ENCODE results near the gene PHLDA2. TPM values are rescaled to one million over a fixed set of nuclear protein-coding genes. Genes with fewer than 3 reads are reported as not detected.

The PHLDA2 gene
- total and polyA plus RNA-seq, 9 of the 15 experiments (the other 6 are each of a cell fraction or from before 2014, with no cell fraction given), result 0.43 to 42.4 (median 4.7) TPM

GRCh38 chr11:2976294-2977063 lies 47.3 kb upstream of the PHLDA2 start:
- H4K20me1 ChIP-seq (replicated peaks; ENCODE audit: control insufficient read depth, insufficient read depth, low read length), result peaks cover 14% of the 10 kb centered on the region
- intact Hi-C loops (cut with micrococcal nuclease) (no loop called here), in situ Hi-C loops (cut with MboI) (no loop called here)
- no peak overlapping the region for H2AFZ ChIP-seq (ENCODE audit: low read depth, low read length)
- no peak overlapping the region for H3K27ac ChIP-seq (ENCODE audit: extremely low read depth, low read depth, low read length)
- DNase-seq (ENCODE audit: extremely low read depth in 1 of 4, low spot score in 3 of 4), result no peak
- POLR2A ChIA-PET, result interaction anchor here (0.6 to 2.0 kb wide), 5 partner anchors 12 to 70 kb away, joined by 3 to 10 read pairs (median 5); partner anchors contain the start of gene NAP1L4
- H3K4me3 ChIP-seq, result no peak overlapping the region
- peaks cover 93% of the 10 kb centered on the region for H3K36me3 ChIP-seq (ENCODE audit: control insufficient read depth, insufficient read depth, low read length)
- H3K4me1 ChIP-seq (replicated peaks in 1 of 2; ENCODE audit: control insufficient read depth in 2 of 2, insufficient read depth in 2 of 2, low read length in 2 of 2), result no peaks in the 10 kb centered on the region; a peak in 1 of 5 replicates
- H3K9me3 ChIP-seq (replicated peaks; ENCODE audit: control insufficient read depth, insufficient read depth, low read depth, low read length), result no peaks in the 10 kb centered on the region
- H3K79me2 ChIP-seq (ENCODE audit: control insufficient read depth, insufficient read depth, low read length), result peaks cover 86% of the 10 kb centered on the region
- no peaks in the 10 kb centered on the region for H3K27me3 ChIP-seq (ENCODE audit: control insufficient read depth in 2 of 2, insufficient read depth in 2 of 2, low read length in 2 of 2)
- no peak overlapping the region for H3K4me2 ChIP-seq (ENCODE audit: insufficient read depth, low read length)
- no peaks in the 10 kb centered on the region for H3K9me1 ChIP-seq (ENCODE audit: control insufficient read depth, insufficient read depth, low read length)
- 90% methylated on average over 6 of the region's 6 CpGs for WGBS (ENCODE audit: insufficient coverage, low coverage, missing lambda C conversion rate)
- no peak; the same call in 1 of the 3 replicates for ATAC-seq
- peak overlapping the region in 1 of 2 experiments; percentile 51; a peak in 1 of 4 replicates for H3K9ac ChIP-seq (ENCODE audit: insufficient read depth in 1 of 2, low read depth in 2 of 2, low read length in 2 of 2)
- no TSS peak for BruUV-seq (replicated peaks)
- TF ChIP-seq MYNN (IDR thresholded peaks at IDR 0.05) (no peak), MYNN (CRISPR knock-in tag; IDR thresholded peaks at IDR 0.05) (no peak), KDM5B (IDR thresholded peaks at IDR 0.05; ENCODE audit: insufficient replicate concordance, low read depth, low read length) (no peak), POLR2A (conservative IDR thresholded peaks at IDR 0.05) (0 out of 2 replicates have a peak, but pooled peaks have one; percentile 6)
- CTCF ChIA-PET (ENCODE audit: low intra/inter-chr PET ratio), result interaction anchor here (2.2 kb wide), 1 partner anchor 115 kb away, joined by 12 read pairs; no protein-coding TSS in a partner anchor
- no peak for FAIRE-seq

GRCh38 chr11:2975594-2975993 lies 46.4 kb upstream of the PHLDA2 start:
- no peaks in the 10 kb centered on the region for H3K9me3 ChIP-seq (replicated peaks; ENCODE audit: control insufficient read depth, insufficient read depth, low read depth, low read length)
- no peak overlapping the region for H3K4me2 ChIP-seq (ENCODE audit: insufficient read depth, low read length)
- H2AFZ ChIP-seq (ENCODE audit: low read depth, low read length), result no peak overlapping the region
- no peak overlapping the region for H3K9ac ChIP-seq (ENCODE audit: insufficient read depth in 1 of 2, low read depth in 2 of 2, low read length in 2 of 2)
- H3K36me3 ChIP-seq (ENCODE audit: control insufficient read depth, insufficient read depth, low read length), result peaks cover 97% of the 10 kb centered on the region
- ChIA-PET CTCF (ENCODE audit: low intra/inter-chr PET ratio) (interaction anchor here (0.8 to 2.2 kb wide), 2 partner anchors 46 to 116 kb away, joined by 5 to 12 read pairs; no protein-coding TSS in a partner anchor), POLR2A (interaction anchor here (0.6 to 2.0 kb wide), 7 partner anchors 8 to 71 kb away, joined by 3 to 10 read pairs (median 4); partner anchors contain the start of gene NAP1L4)
- in situ Hi-C loops (cut with MboI), result no loop called here
- intact Hi-C loops (cut with micrococcal nuclease), result no loop called here
- H3K9me1 ChIP-seq (ENCODE audit: control insufficient read depth, insufficient read depth, low read length), result no peaks in the 10 kb centered on the region
- ATAC-seq, result peak; percentile 96
- no peaks in the 10 kb centered on the region for H3K4me1 ChIP-seq (replicated peaks in 1 of 2; ENCODE audit: control insufficient read depth in 2 of 2, insufficient read depth in 2 of 2, low read length in 2 of 2)
- FAIRE-seq, result peak; percentile 44
- peak; percentile 37 to 61 (median 44) for DNase-seq (ENCODE audit: extremely low read depth in 1 of 4, low spot score in 3 of 4)
- peaks cover 14% of the 10 kb centered on the region for H4K20me1 ChIP-seq (replicated peaks; ENCODE audit: control insufficient read depth, insufficient read depth, low read length)
- H3K79me2 ChIP-seq (ENCODE audit: control insufficient read depth, insufficient read depth, low read length), result peaks cover 85% of the 10 kb centered on the region
- H3K27me3 ChIP-seq (ENCODE audit: control insufficient read depth in 2 of 2, insufficient read depth in 2 of 2, low read length in 2 of 2), result no peaks in the 10 kb centered on the region
- WGBS (ENCODE audit: insufficient coverage, low coverage, missing lambda C conversion rate), result 94% methylated on average over 4 of the region's 4 CpGs
- H3K4me3 ChIP-seq, result no peak overlapping the region
- no peak overlapping the region for H3K27ac ChIP-seq (ENCODE audit: extremely low read depth, low read depth, low read length)
- BruUV-seq (replicated peaks), result no TSS peak
- TF ChIP-seq ZNF639 (CRISPR knock-in tag; conservative IDR thresholded peaks at IDR 0.05 in 1 of 2, IDR thresholded peaks at IDR 0.05 in 1 of 2) (no peak), SMC3 (conservative IDR thresholded peaks at IDR 0.05; ENCODE audit: insufficient read depth, low read depth, low read length) (peak; percentile 33; the same call in 1 of the 2 replicates), HOXB6 (CRISPR knock-in tag; IDR thresholded peaks at IDR 0.05; ENCODE audit: borderline replicate concordance) (no peak)
- TF ChIP-seq, protein P1, sequence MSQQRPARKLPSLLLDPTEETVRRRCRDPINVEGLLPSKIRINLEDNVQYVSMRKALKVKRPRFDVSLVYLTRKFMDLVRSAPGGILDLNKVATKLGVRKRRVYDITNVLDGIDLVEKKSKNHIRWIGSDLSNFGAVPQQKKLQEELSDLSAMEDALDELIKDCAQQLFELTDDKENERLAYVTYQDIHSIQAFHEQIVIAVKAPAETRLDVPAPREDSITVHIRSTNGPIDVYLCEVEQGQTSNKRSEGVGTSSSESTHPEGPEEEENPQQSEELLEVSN (IDR thresholded peaks at IDR 0.05; ENCODE audit: borderline replicate concordance in 1 of 2, extremely low read depth in 1 of 2, insufficient read depth in 1 of 2, insufficient read length in 1 of 2, low read depth in 1 of 2, low read length in 1 of 2, poor library complexity in 1 of 2, severe bottlenecking in 1 of 2), result no peak

Measured in K562 (cell line).